Measurements from ENCODE around the gene SLC2A4.

DNA sequence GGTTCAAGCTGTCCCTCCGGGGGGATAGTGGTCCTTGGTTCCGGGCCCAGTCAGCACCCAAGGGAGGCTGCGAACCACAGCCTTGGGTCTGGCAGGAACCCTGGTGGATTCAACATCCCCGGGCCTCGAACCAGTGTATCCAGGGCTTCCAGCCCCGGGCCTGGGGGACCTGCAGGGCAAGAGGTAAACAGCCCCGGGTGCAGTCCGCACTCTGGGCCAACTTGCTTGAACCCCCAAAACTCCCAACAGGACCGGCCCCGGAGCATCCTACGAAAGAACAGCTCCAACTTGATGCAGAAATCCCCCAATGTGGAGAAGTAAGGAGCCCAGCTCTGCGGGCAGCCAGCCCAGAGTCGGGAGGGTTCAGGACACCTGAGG is 49.1 kb downstream of the SLC2A4 start:
- TF ChIP-seq, protein P1, sequence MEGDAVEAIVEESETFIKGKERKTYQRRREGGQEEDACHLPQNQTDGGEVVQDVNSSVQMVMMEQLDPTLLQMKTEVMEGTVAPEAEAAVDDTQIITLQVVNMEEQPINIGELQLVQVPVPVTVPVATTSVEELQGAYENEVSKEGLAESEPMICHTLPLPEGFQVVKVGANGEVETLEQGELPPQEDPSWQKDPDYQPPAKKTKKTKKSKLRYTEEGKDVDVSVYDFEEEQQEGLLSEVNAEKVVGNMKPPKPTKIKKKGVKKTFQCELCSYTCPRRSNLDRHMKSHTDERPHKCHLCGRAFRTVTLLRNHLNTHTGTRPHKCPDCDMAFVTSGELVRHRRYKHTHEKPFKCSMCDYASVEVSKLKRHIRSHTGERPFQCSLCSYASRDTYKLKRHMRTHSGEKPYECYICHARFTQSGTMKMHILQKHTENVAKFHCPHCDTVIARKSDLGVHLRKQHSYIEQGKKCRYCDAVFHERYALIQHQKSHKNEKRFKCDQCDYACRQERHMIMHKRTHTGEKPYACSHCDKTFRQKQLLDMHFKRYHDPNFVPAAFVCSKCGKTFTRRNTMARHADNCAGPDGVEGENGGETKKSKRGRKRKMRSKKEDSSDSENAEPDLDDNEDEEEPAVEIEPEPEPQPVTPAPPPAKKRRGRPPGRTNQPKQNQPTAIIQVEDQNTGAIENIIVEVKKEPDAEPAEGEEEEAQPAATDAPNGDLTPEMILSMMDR (IDR thresholded peaks at IDR 0.05; ENCODE audit: insufficient read depth, low read depth, low read length), result no peak
- no peak for TF ChIP-seq EZH2 (IDR thresholded peaks at IDR 0.05; ENCODE audit: insufficient read depth, low read length)

Data from astrocyte (in vitro differentiated cells and primary cell).